K562 (cell line): ENCODE measurements around the gene TRIM25. TPM values are rescaled to one million over a fixed set of nuclear protein-coding genes. Genes with fewer than 3 reads are reported as not detected.

Experiments
- ATAC-seq: fragments of 200-7000 bp; cut with Tn5 transposase; 3 replicates; pipeline ENCODE4 v1.9.1; 2020; ENCODE audit warnings: moderate library complexity
- BruUV-seq: library from RNA; stranded (reverse); fragments of 400-500 nt; replicated peaks from 2 replicates; lab custom pipeline; 2021; lab: Mats Ljungman, UMichigan
- CTCF ChIA-PET: fragments of 300-600 bp; formaldehyde crosslinking; extraction: SDS; loops from one replicate; lab custom pipeline; 2021; ENCODE audit warnings: low intra/inter-chr PET ratio; lab: Yijun Ruan, JAX
- POLR2A ChIA-PET: fragments of 300-600, 350-650 bp; sonication (Branson Sonifier 250); formaldehyde crosslinking; extraction: SDS; loops from one replicate; lab custom pipeline; 2021; ENCODE audit warnings: antibody characterized with exemption, inconsistent platforms; lab: Yijun Ruan, JAX
- DNase-seq, 4 experiments: peaks; one replicate each; pipeline versions ENCODE4 v3.0.0 to v3.0.0-alpha.2; 2011 to 2018; ENCODE audit warnings: low spot score in 3 of 4, mixed read lengths in 3 of 4; ENCODE audit errors: extremely low read depth in 1 of 4
- FAIRE-seq: peaks from 2 replicates; lab custom pipeline; 2011; peaks lifted over from hg19 to GRCh38; lab: Jason Lieb, UNC
- H2AFZ ChIP-seq: 2 replicates; pipeline ENCODE4 v1.6.0; 2011; ENCODE audit warnings: low read depth, low read length, control low read depth, inconsistent platforms
- H3K27ac ChIP-seq: fragments of 200-600 bp; 3 replicates; pipeline ENCODE4 v1.8.0; 2011; ENCODE audit warnings: low read depth, mild to moderate bottlenecking, control low read depth, inconsistent platforms, low read length, moderate library complexity, mixed read lengths; ENCODE audit errors: extremely low read depth
- H3K27me3 ChIP-seq, 2 experiments: fragments of 300-600 bp in 1 of 2; 2 replicates in 1 of 2; 3 replicates in 1 of 2; pipeline versions ENCODE4 v1.6.0 to v1.8.0; 2011; ENCODE audit warnings: inconsistent platforms in 2 of 2, low read length in 2 of 2, mild to moderate bottlenecking in 1 of 2, mixed read lengths in 1 of 2, moderate library complexity in 1 of 2; ENCODE audit not compliant: control insufficient read depth in 2 of 2, insufficient read depth in 2 of 2
- H3K36me3 ChIP-seq: fragments of 300-600 bp; 3 replicates; pipeline ENCODE4 v1.8.0; 2011; ENCODE audit warnings: mild to moderate bottlenecking, low read length, inconsistent platforms; ENCODE audit not compliant: control insufficient read depth, insufficient read depth
- H3K4me1 ChIP-seq, 2 experiments: fragments of 200-600 bp in 1 of 2; replicated peaks in 1 of 2; 2 replicates in 1 of 2; 3 replicates in 1 of 2; pipeline versions ENCODE4 v1.5.1 to v1.8.0; 2011; ENCODE audit warnings: inconsistent platforms in 2 of 2, low read length in 2 of 2, mild to moderate bottlenecking in 1 of 2, mixed read lengths in 1 of 2, moderate library complexity in 1 of 2; ENCODE audit not compliant: control insufficient read depth in 2 of 2, insufficient read depth in 2 of 2
- H3K4me2 ChIP-seq: 2 replicates; pipeline ENCODE4 v1.6.1; 2011; ENCODE audit warnings: low read length, control low read depth, inconsistent platforms, mixed read lengths; ENCODE audit not compliant: insufficient read depth
- H3K4me3 ChIP-seq: fragments of 200-600 bp; sonication (generic), shearing (Covaris generic); 2 replicates; pipeline ENCODE4 v1.5.1; 2016; ENCODE audit warnings: control low read depth, inconsistent platforms
- H3K79me2 ChIP-seq: fragments of 200-600 bp; 3 replicates; pipeline ENCODE4 v1.8.0; 2011; ENCODE audit warnings: low read length, inconsistent platforms; ENCODE audit not compliant: control insufficient read depth, insufficient read depth
- H3K9ac ChIP-seq, 2 experiments: 2 replicates each; pipeline versions ENCODE4 v1.6.0 to v1.6.1; 2011; ENCODE audit warnings: low read depth in 2 of 2, low read length in 2 of 2, control low read depth in 1 of 2, inconsistent platforms in 1 of 2, mild to moderate bottlenecking in 1 of 2, mixed read lengths in 1 of 2; ENCODE audit not compliant: insufficient read depth in 1 of 2
- H3K9me1 ChIP-seq: one replicate; pipeline ENCODE4 v1.6.0; 2011; ENCODE audit warnings: inconsistent platforms, mild to moderate bottlenecking, low read length, moderate library complexity; ENCODE audit not compliant: control insufficient read depth, insufficient read depth
- H3K9me3 ChIP-seq: replicated peaks from 2 replicates; pipeline ENCODE4 v1.5.1; 2011; ENCODE audit warnings: low read depth, low read length, inconsistent platforms; ENCODE audit not compliant: control insufficient read depth, insufficient read depth
- H4K20me1 ChIP-seq: replicated peaks from 2 replicates; pipeline ENCODE4 v1.6.1; 2011; ENCODE audit warnings: low read length, inconsistent platforms, mixed read lengths; ENCODE audit not compliant: control insufficient read depth, insufficient read depth
- TFE3 ChIP-seq: fragments of 450-650 bp; formaldehyde crosslinking; IDR thresholded peaks from 2 replicates; pipeline ENCODE4 v1.4.0; 2020; ENCODE audit warnings: mild to moderate bottlenecking, mixed read lengths
- ZBTB12 ChIP-seq: fragments of 250-450 bp; sonication (Bioruptor Pico); IDR thresholded peaks from 2 replicates; pipeline ENCODE4 v1.4.0; 2020
- WGBS: fragments of 100-300 bp; shearing (Covaris generic); methylation state at CpG from one replicate; pipeline ENCODE4 v1.1.6; 2016; ENCODE audit warnings: low coverage, mixed read lengths; ENCODE audit not compliant: insufficient coverage; ENCODE audit errors: missing lambda C conversion rate; 5-methylcytosine and 5-hydroxymethylcytosine counted together
- in situ Hi-C: fragments of 300-500 bp; cut with MboI; formaldehyde crosslinking; loops from 4 replicates; pipeline ENCODE4 v1.15.0; 2018; ENCODE audit warnings: inconsistent platforms, mixed read lengths
- intact Hi-C: fragments of 100-400 bp; cut with micrococcal nuclease; formaldehyde crosslinking; loops from 2 replicates; pipeline ENCODE4 v1.14.2; 2022
- polyA plus RNA-seq, 8 experiments: library from polyadenylated mRNA; depleted of rRNA in 4 of 8; stranded (reverse) in 5 of 8; unstranded in 3 of 8; fragments of >200 nt; fragmentation: Nextera tagmentation in 2 of 8; fragmentation: Illumina TruSeq in 1 of 8; extraction: Ambion mirVana in 2 of 8; extraction: Trizol in 1 of 8; gene quantifications; 2 replicates each; pipeline versions ENCODE4 v1.2.1 to v1.2.3, GENCODE V29; 2011 to 2014; ENCODE audit warnings: inconsistent platforms in 1 of 8, missing spikeins in 1 of 8
- total RNA-seq, 7 experiments: library from RNA; depleted of rRNA in 6 of 7; stranded (reverse); fragments of >200 nt in 6 of 7; fragmentation: Illumina TruSeq in 2 of 7; extraction: Trizol in 2 of 7; gene quantifications; 2 replicates each; pipeline versions ENCODE4 v1.2.1 to v1.2.3, GENCODE V29; 2011 to 2021; ENCODE audit warnings: low replicate concordance in 1 of 7

Gene TRIM25
- total and polyA plus RNA-seq, 9 of the 15 experiments (the other 6 are each of a cell fraction or from before 2014, with no cell fraction given), result 5.9 to 49.5 (median 24.5) TPM

- H3K4me3 ChIP-seq, result no peak overlapping the region
- no peaks in the 10 kb centered on the region for H3K9me1 ChIP-seq
- no peaks in the 10 kb centered on the region for H3K9me3 ChIP-seq
- ATAC-seq, result no peak
- H3K27me3 ChIP-seq, result no peaks in the 10 kb centered on the region
- no peak overlapping the region for H2AFZ ChIP-seq
- no TSS peak for BruUV-seq
- H3K27ac ChIP-seq, result no peak overlapping the region
- H3K36me3 ChIP-seq, result peaks cover 81% of the 10 kb centered on the region
- peak in 1 of 4 experiments; percentile 1 for DNase-seq
- FAIRE-seq, result no peak
- WGBS, result 64% methylated on average over 1 of the region's 3 CpGs
- ChIA-PET POLR2A (interaction anchor here (0.7 kb wide), 1 partner anchor 90 kb away, joined by 3 read pairs; no protein-coding TSS in a partner anchor), CTCF (no interaction called here)
- TF ChIP-seq ZBTB12 (CRISPR knock-in tag) (no peak), TFE3 (peak; percentile 82)
- H3K9ac ChIP-seq, result no peak overlapping the region
- no peak overlapping the region for H3K4me2 ChIP-seq
- intact Hi-C loops, result loop anchor here (10.0 kb wide), 1 partner anchor 355 kb away; the partner anchor contains the start of gene NOG
- peaks cover 30% of the 10 kb centered on the region for H3K79me2 ChIP-seq
- in situ Hi-C loops, result no loop called here
- H4K20me1 ChIP-seq, result no peaks in the 10 kb centered on the region
- H3K4me1 ChIP-seq, result no peaks in the 10 kb centered on the region
Observed at GRCh38 chr17:56949595-56949994, 35.7 kb upstream of the TRIM25 start.
